Measurements from ENCODE around the gene SPINK13.
"Not testable (repeated sequence)": the region's sequence is repeated elsewhere in the genome, so short reads cannot be mapped to it uniquely, and the experiment has no call there.

The SPINK13 gene

GRCh38 chr5:148268566-148268965, at the start of gene SPINK13:
Gene SPINK13, plus strand, starts transcription at chr5:148268794. Its CDS starts 1,279 bp downstream, at chr5:148270073.
- DNase-seq, result no peak

GRCh38 chr5:148221508-148221907, 47.1 kb upstream of the SPINK13 start:
- DNase-seq, result no peak

- DNase-seq, result no peak
These were observed 44.4 kb upstream of the SPINK13 start for GRCh38 chr5:148224117-148224742.

- no peak for DNase-seq
These were observed 40.1 kb upstream of the SPINK13 start for GRCh38 chr5:148228392-148228984.

GRCh38 chr5:148229840-148230239, 38.8 kb upstream of the SPINK13 start:
- DNase-seq, result peak; percentile 17

- no peak for DNase-seq
These were observed 38.4 kb upstream of the SPINK13 start for GRCh38 chr5:148230240-148230639.

GRCh38 chr5:148237785-148238417, 30.7 kb upstream of the SPINK13 start:
- DNase-seq, result peak; percentile 40

- peak; percentile 40 for DNase-seq
These were observed 30.2 kb upstream of the SPINK13 start, which contains the start of gene MARCOL for GRCh38 chr5:148238418-148238794. Gene MARCOL, plus strand, starts transcription at chr5:148238525. Its CDS starts 73 bp downstream, at chr5:148238598.

- no peak for DNase-seq
These were observed 19.7 kb upstream of the SPINK13 start for GRCh38 chr5:148248894-148249293.

GRCh38 chr5:148255456-148255855, 13.1 kb upstream of the SPINK13 start:
- no peak for DNase-seq

- DNase-seq, result no peak
These were observed 9.3 kb upstream of the SPINK13 start for GRCh38 chr5:148259288-148259687.

GRCh38 chr5:148261221-148261620, 7.4 kb upstream of the SPINK13 start:
- no peak for DNase-seq

- DNase-seq, result no peak
These were observed 632 bp upstream of the SPINK13 start for GRCh38 chr5:148267962-148268361.

- DNase-seq, result not testable (repeated sequence)
These were observed 6.5 kb downstream of the SPINK13 start for GRCh38 chr5:148275129-148275528.

- peak; percentile 42 for DNase-seq
These were observed 12.3 kb downstream of the SPINK13 start for GRCh38 chr5:148280893-148281292.

GRCh38 chr5:148281336-148281735, 12.7 kb downstream of the SPINK13 start:
- not testable (repeated sequence) for DNase-seq

GRCh38 chr5:148290271-148291195, 21.9 kb downstream of the SPINK13 start:
- peak; percentile 72 for DNase-seq

GRCh38 chr5:148297731-148298130, 29.1 kb downstream of the SPINK13 start:
- peak; percentile 10 for DNase-seq

GRCh38 chr5:148306446-148306845, 37.9 kb downstream of the SPINK13 start:
- DNase-seq, result no peak

- no peak for DNase-seq
These were observed 40.4 kb downstream of the SPINK13 start for GRCh38 chr5:148309019-148309418.

GRCh38 chr5:148309746-148310145, 41.2 kb downstream of the SPINK13 start:
- no peak for DNase-seq

GRCh38 chr5:148311484-148311883, 42.9 kb downstream of the SPINK13 start:
- DNase-seq, result peak; percentile 28

GRCh38 chr5:148312153-148312552, 43.6 kb downstream of the SPINK13 start, which contains the start of gene SPINK7:
Gene SPINK7, plus strand, starts transcription at chr5:148312423. Its CDS starts 61 bp downstream, at chr5:148312484.
- no peak for DNase-seq

Measured in OCI-M1 (cell line).